Mesenchymal stem cell (in vitro differentiated cells and primary cell): ENCODE results near the gene IL1RAP.

ENCODE experiments used
- DNase-seq: peaks from one replicate; pipeline ENCODE4 v3.0.0-alpha.2; 2013
- H2AFZ ChIP-seq: one replicate; pipeline ENCODE4 v1.6.1; 2013; ENCODE audit warnings: low read depth, mild to moderate bottlenecking, control low read depth, inconsistent platforms, low read length, moderate library complexity
- H2AK5ac ChIP-seq: 2 replicates; pipeline ENCODE4 v1.6.1; 2013; ENCODE audit warnings: low read length, moderate library complexity, mild to moderate bottlenecking, inconsistent platforms; ENCODE audit not compliant: severe bottlenecking
- H2BK120ac ChIP-seq: one replicate; pipeline ENCODE4 v1.6.1; 2013; ENCODE audit warnings: low read depth, mild to moderate bottlenecking, inconsistent platforms, low read length, moderate library complexity
- H2BK12ac ChIP-seq, 2 experiments: one replicate each; pipeline ENCODE4 v1.6.1; 2013; ENCODE audit warnings: inconsistent platforms in 2 of 2, low read length in 2 of 2, mild to moderate bottlenecking in 2 of 2, moderate library complexity in 2 of 2, control low read depth in 1 of 2
- H2BK15ac ChIP-seq: one replicate; pipeline ENCODE4 v1.6.1; 2013; ENCODE audit warnings: mild to moderate bottlenecking, low read depth, inconsistent platforms; ENCODE audit not compliant: poor library complexity, severe bottlenecking
- H2BK5ac ChIP-seq: 2 replicates; pipeline ENCODE4 v1.6.1; 2013; ENCODE audit warnings: low read depth, mild to moderate bottlenecking, low read length, control low read depth, inconsistent platforms; ENCODE audit not compliant: poor library complexity, severe bottlenecking
- H3K14ac ChIP-seq, 2 experiments: one replicate each; pipeline ENCODE4 v1.6.1; 2013; ENCODE audit warnings: inconsistent platforms in 2 of 2, low read length in 2 of 2, control low read depth in 1 of 2, mild to moderate bottlenecking in 1 of 2, moderate library complexity in 1 of 2
- H3K18ac ChIP-seq, 2 experiments: one replicate each; pipeline ENCODE4 v1.6.1; 2013; ENCODE audit warnings: inconsistent platforms in 2 of 2, low read length in 2 of 2, control low read depth in 1 of 2, low read depth in 1 of 2, mild to moderate bottlenecking in 1 of 2
- H3K23ac ChIP-seq, 2 experiments: one replicate each; pipeline ENCODE4 v1.6.1; 2013; ENCODE audit warnings: inconsistent platforms in 2 of 2, low read length in 2 of 2, mild to moderate bottlenecking in 2 of 2, moderate library complexity in 2 of 2, control low read depth in 1 of 2
- H3K27ac ChIP-seq: 2 replicates; pipeline ENCODE4 v1.5.1; 2013; ENCODE audit warnings: mild to moderate bottlenecking, moderate library complexity, low read length, control low read depth, inconsistent platforms; ENCODE audit not compliant: poor library complexity, severe bottlenecking
- H3K27me3 ChIP-seq, 2 experiments: 2 replicates each; pipeline versions ENCODE4 v1.6.1 to v1.7.0; 2013; ENCODE audit warnings: low read length in 2 of 2, mild to moderate bottlenecking in 2 of 2, moderate library complexity in 2 of 2, control low read depth in 1 of 2, inconsistent platforms in 1 of 2; ENCODE audit not compliant: control insufficient read depth in 1 of 2, insufficient read depth in 1 of 2
- H3K36me3 ChIP-seq, 2 experiments: 2 replicates each; pipeline versions ENCODE4 v1.6.1 to v1.7.0; 2013; ENCODE audit warnings: low read length in 2 of 2, control low read depth in 1 of 2, inconsistent platforms in 1 of 2, low read depth in 1 of 2, mild to moderate bottlenecking in 1 of 2; ENCODE audit not compliant: insufficient read depth in 2 of 2, control insufficient read depth in 1 of 2
- H3K4ac ChIP-seq, 2 experiments: one replicate each; pipeline ENCODE4 v1.6.1; 2013; ENCODE audit warnings: inconsistent platforms in 2 of 2, low read length in 2 of 2, mild to moderate bottlenecking in 2 of 2, moderate library complexity in 2 of 2, control low read depth in 1 of 2, low read depth in 1 of 2
- H3K4me1 ChIP-seq: 2 replicates; pipeline ENCODE4 v1.6.1; 2013; ENCODE audit warnings: low read depth, low read length, control low read depth; ENCODE audit not compliant: control insufficient read depth, insufficient read depth
- H3K4me2 ChIP-seq: 2 replicates; pipeline ENCODE4 v1.6.1; 2013; ENCODE audit warnings: low read length, mild to moderate bottlenecking, inconsistent platforms; ENCODE audit not compliant: poor library complexity, severe bottlenecking
- H3K4me3 ChIP-seq, 2 experiments: 2 replicates each; pipeline versions ENCODE4 v1.5.1 to v1.7.0; 2013; ENCODE audit warnings: low read length in 2 of 2, mild to moderate bottlenecking in 2 of 2, control low read depth in 1 of 2, low read depth in 1 of 2; ENCODE audit not compliant: insufficient read depth in 1 of 2
- H3K79me1 ChIP-seq: replicated peaks from 2 replicates; pipeline ENCODE4 v1.6.1; 2013; ENCODE audit warnings: mild to moderate bottlenecking, control low read depth, low read length, inconsistent platforms; ENCODE audit not compliant: poor library complexity, severe bottlenecking
- H3K9ac ChIP-seq: 2 replicates; pipeline ENCODE4 v1.7.0; 2013; ENCODE audit warnings: mild to moderate bottlenecking, low read length, moderate library complexity
- H3K9me3 ChIP-seq: 2 replicates; pipeline ENCODE4 v1.7.0; 2013; ENCODE audit warnings: mild to moderate bottlenecking, low read length; ENCODE audit not compliant: control insufficient read depth
- H4K8ac ChIP-seq: one replicate; pipeline ENCODE4 v1.6.1; 2013; ENCODE audit warnings: inconsistent platforms, mild to moderate bottlenecking, low read length, moderate library complexity
- H4K91ac ChIP-seq: one replicate; pipeline ENCODE4 v1.6.1; 2013; ENCODE audit warnings: mild to moderate bottlenecking, low read length, inconsistent platforms
- WGBS: methylation state at CpG from one replicate; pipeline ENCODE4 v1.1.7; 2013; ENCODE audit warnings: mixed read lengths; 5-methylcytosine and 5-hydroxymethylcytosine counted together

IL1RAP gene

DNA sequence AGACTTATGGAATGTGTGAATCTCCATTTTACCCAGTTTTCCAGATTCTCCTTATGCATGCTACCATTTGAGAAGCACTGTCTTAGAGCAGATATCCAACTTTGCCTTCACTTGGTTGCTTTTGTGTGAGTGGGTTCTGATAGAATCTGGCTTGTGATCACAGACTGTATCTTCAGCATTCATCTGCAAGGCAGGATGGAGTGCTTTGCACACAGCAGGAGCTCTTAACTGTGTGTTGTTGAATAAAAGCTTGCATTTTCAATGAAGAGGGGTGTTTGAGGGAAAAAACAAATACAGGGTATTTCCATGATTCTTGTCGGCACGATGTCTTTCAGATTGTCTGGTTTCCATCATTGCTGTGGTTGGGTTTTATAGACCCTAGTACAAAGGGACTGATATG is 24.4 kb downstream of the IL1RAP start:
- Histone ChIP-seq H2BK12ac (no peak overlapping the region), H3K18ac (no peak overlapping the region), H3K36me3 (no peaks in the 10 kb centered on the region), H3K27ac (no peak overlapping the region), H4K8ac (no peak overlapping the region), H3K79me1 (peaks cover 4% of the 10 kb centered on the region), H3K27me3 (no peaks in the 10 kb centered on the region), H3K4ac (no peak overlapping the region), H2AFZ (no peak overlapping the region), H2AK5ac (no peak overlapping the region), H4K91ac (no peak overlapping the region), H3K14ac (no peak overlapping the region), H3K4me1 (peaks cover 2% of the 10 kb centered on the region), H3K4me3 (no peak overlapping the region), H2BK120ac (no peak overlapping the region), H2BK15ac (no peak overlapping the region), H3K9ac (no peak overlapping the region), H2BK5ac (no peak overlapping the region), H3K9me3 (no peaks in the 10 kb centered on the region), H3K4me2 (no peak overlapping the region), H3K23ac (no peak overlapping the region)
- no peak for DNase-seq
- 94% methylated on average over 2 of the region's 2 CpGs for WGBS

DNA sequence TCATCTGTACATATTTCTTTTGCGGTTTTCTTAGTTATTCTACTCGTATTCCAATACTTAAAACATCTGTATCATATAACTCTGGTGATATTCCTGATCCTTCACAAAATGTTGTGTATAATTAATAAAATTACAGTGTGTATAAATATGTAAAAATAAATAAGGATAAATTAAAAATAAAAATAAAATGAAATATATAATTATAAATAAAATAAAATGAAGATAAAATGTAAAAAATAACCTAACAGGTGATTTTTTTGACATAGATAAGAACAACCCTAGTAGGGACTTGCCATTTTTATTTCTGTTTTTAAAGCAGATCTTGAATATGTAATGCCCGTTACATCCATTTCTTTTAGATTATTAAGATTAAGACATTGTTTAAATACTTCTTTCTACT is 25.6 kb downstream of the IL1RAP start:
- H3K9ac ChIP-seq = no peak overlapping the region

DNA sequence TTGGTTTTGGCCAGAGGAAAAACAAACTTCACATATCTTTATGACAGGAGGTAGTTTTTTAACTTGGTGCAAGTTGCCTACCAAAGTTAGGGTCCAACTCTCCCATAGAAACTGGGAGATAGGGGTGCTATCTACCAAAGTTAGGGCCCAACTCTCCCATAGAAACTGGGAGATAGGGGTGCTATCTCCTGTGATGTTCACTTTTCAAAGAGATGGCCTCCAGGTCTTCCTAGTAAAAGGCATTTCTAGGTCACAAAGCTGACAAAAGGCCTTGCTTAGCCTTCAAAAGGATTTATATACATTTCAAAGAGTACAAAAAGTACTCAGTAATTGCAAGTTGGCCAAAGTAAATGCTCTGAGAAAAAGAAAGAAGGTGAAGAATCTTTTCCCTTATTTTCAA is 27.1 kb downstream of the IL1RAP start:
- Histone ChIP-seq H2BK5ac (no peak overlapping the region), H2AK5ac (no peak overlapping the region), H2BK15ac (no peak overlapping the region), H3K14ac (no peak overlapping the region), H3K9me3 (no peaks in the 10 kb centered on the region), H4K8ac (no peak overlapping the region), H3K79me1 (peaks cover 2% of the 10 kb centered on the region), H3K36me3 (no peaks in the 10 kb centered on the region), H3K4me3 (no peak overlapping the region), H3K18ac (no peak overlapping the region), H3K23ac (no peak overlapping the region), H2BK120ac (no peak overlapping the region), H3K9ac (no peak overlapping the region), H4K91ac (no peak overlapping the region), H3K27ac (no peak overlapping the region), H2AFZ (no peak overlapping the region), H3K27me3 (no peaks in the 10 kb centered on the region), H2BK12ac (no peak overlapping the region), H3K4ac (no peak overlapping the region), H3K4me2 (no peak overlapping the region), H3K4me1 (no peaks in the 10 kb centered on the region)
- no peak for DNase-seq

More for the DNA sequence above, 25.6 kb downstream of the IL1RAP start:
- no peak overlapping the region for H3K4me3 ChIP-seq
- H3K18ac ChIP-seq = no peak overlapping the region
- H3K4me1 ChIP-seq = no peaks in the 10 kb centered on the region
- no peak overlapping the region for H3K4ac ChIP-seq
- no peak overlapping the region for H2AK5ac ChIP-seq
- DNase-seq = no peak
- peaks cover 4% of the 10 kb centered on the region for H3K79me1 ChIP-seq
- H2AFZ ChIP-seq = no peak overlapping the region
- H3K27ac ChIP-seq = no peak overlapping the region
- H3K23ac ChIP-seq = no peak overlapping the region
- no peaks in the 10 kb centered on the region for H3K36me3 ChIP-seq
- no peaks in the 10 kb centered on the region for H3K27me3 ChIP-seq
- H4K8ac ChIP-seq = no peak overlapping the region
- H3K9me3 ChIP-seq = no peaks in the 10 kb centered on the region
- no peak overlapping the region for H4K91ac ChIP-seq
- H3K14ac ChIP-seq = no peak overlapping the region
- H3K4me2 ChIP-seq = no peak overlapping the region
- H2BK5ac ChIP-seq = no peak overlapping the region
- WGBS = no CpG with 5 or more reads among the region's 3 CpGs
- no peak overlapping the region for H2BK15ac ChIP-seq
- H2BK12ac ChIP-seq = no peak overlapping the region
- H2BK120ac ChIP-seq = no peak overlapping the region

DNA sequence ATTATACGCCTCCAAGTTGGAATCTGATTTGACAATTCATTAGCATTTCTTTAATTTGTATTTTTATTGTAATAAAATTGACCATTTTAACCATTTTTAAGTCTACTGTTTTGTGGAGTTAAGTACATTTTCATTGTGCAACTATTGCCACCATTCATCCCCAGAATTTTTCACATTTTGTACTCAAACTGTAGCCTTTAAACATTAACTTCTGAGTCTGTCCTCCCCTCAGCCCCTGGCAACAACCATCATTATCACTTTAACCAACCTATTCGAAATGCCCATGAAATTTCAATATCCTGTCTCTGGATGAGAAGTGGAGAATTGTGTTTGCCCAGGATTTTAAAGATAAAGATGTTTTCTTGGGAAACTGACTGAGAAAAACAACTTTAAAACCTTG is 27.7 kb downstream of the IL1RAP start:
- H3K4me1 ChIP-seq = no peaks in the 10 kb centered on the region

More for the DNA sequence above, 27.7 kb downstream of the IL1RAP start:
- no peak for DNase-seq
- H3K9me3 ChIP-seq = no peaks in the 10 kb centered on the region
- peaks cover 2% of the 10 kb centered on the region for H3K79me1 ChIP-seq
- no peak overlapping the region for H3K4me2 ChIP-seq
- no peaks in the 10 kb centered on the region for H3K27me3 ChIP-seq
- no peak overlapping the region for H2BK12ac ChIP-seq
- H3K23ac ChIP-seq = no peak overlapping the region
- no peak overlapping the region for H2BK120ac ChIP-seq
- H3K9ac ChIP-seq = no peak overlapping the region
- H2AFZ ChIP-seq = no peak overlapping the region
- no peak overlapping the region for H3K4ac ChIP-seq
- H2BK15ac ChIP-seq = no peak overlapping the region
- no peak overlapping the region for H3K4me3 ChIP-seq
- H2BK5ac ChIP-seq = no peak overlapping the region
- no peak overlapping the region for H4K91ac ChIP-seq
- no CpG with 5 or more reads among the region's 2 CpGs for WGBS
- no peak overlapping the region for H3K14ac ChIP-seq
- no peak overlapping the region for H4K8ac ChIP-seq
- H3K27ac ChIP-seq = no peak overlapping the region
- H3K36me3 ChIP-seq = no peaks in the 10 kb centered on the region
- no peak overlapping the region for H2AK5ac ChIP-seq
- H3K18ac ChIP-seq = no peak overlapping the region
